B cell (primary cell): Measurements from ENCODE around the gene ELMO1.

Source experiments
- EZH2 ChIP-seq: IDR thresholded peaks from 2 replicates; pipeline ENCODE4 v1.6.1; 2012; ENCODE audit warnings: borderline replicate concordance, low read depth, mild to moderate bottlenecking, moderate library complexity, low read length; ENCODE audit not compliant: insufficient read depth, poor library complexity, severe bottlenecking
- TF ChIP-seq, protein P1 (sequence below): fragments of 200-600 bp; IDR thresholded peaks from one replicate; pipeline ENCODE4 v1.8.0; 2022; ENCODE audit warnings: antibody characterized with exemption, mild to moderate bottlenecking

DNA sequence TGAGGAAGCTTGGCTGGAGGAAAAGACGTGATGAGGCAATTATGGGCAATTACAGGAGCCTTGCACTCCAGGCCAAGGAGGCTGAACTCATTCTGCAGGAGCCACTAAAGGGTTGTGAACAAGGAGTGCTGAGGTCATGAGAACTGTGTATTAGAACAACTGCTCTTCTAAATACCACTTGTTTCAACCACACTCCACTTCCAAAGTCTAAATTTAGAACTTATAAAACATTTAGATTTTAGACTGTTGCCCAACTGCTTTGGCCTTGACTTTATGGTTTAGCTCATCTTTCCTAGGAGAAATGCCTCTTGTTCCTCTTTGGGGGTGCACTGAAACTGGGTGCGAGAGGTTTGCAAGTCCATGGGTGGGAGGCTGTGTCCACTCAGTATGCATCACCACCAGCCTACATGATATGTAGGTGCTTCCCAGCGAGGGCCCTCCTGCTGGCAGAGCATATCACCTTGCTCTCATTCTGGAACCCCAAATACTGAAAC is 524.7 kb downstream of the ELMO1 start:
- TF ChIP-seq EZH2, result no peak
- TF ChIP-seq, protein P1, sequence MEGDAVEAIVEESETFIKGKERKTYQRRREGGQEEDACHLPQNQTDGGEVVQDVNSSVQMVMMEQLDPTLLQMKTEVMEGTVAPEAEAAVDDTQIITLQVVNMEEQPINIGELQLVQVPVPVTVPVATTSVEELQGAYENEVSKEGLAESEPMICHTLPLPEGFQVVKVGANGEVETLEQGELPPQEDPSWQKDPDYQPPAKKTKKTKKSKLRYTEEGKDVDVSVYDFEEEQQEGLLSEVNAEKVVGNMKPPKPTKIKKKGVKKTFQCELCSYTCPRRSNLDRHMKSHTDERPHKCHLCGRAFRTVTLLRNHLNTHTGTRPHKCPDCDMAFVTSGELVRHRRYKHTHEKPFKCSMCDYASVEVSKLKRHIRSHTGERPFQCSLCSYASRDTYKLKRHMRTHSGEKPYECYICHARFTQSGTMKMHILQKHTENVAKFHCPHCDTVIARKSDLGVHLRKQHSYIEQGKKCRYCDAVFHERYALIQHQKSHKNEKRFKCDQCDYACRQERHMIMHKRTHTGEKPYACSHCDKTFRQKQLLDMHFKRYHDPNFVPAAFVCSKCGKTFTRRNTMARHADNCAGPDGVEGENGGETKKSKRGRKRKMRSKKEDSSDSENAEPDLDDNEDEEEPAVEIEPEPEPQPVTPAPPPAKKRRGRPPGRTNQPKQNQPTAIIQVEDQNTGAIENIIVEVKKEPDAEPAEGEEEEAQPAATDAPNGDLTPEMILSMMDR, result no peak
